Loucy (cell line): ENCODE measurements around the gene SAMD4A.
A peak's percentile ranks its signal among the peaks of the same experiment; 100 is the strongest.

ENCODE experiments used
- H2AFZ ChIP-seq: fragments of 200-600 bp; sonication (generic); 2 replicates; pipeline ENCODE4 v1.6.0; 2016; ENCODE audit warnings: antibody characterized with exemption, mild to moderate bottlenecking, low read length, moderate library complexity
- H3F3A ChIP-seq: fragments of 200-600 bp; 2 replicates; pipeline ENCODE4 v1.6.0; 2016; ENCODE audit warnings: antibody characterized with exemption, low read depth, mild to moderate bottlenecking
- H3K27me3 ChIP-seq: fragments of 200-600 bp; sonication (generic); 2 replicates; pipeline ENCODE4 v1.6.1; 2014; ENCODE audit warnings: low read length, mild to moderate bottlenecking; ENCODE audit not compliant: insufficient read depth, poor library complexity, severe bottlenecking
- H3K36me3 ChIP-seq: fragments of 200-600 bp; sonication (generic); 2 replicates; pipeline ENCODE4 v1.6.1; 2016; ENCODE audit warnings: low read length; ENCODE audit not compliant: insufficient read depth
- H3K4me1 ChIP-seq: fragments of 200-600 bp; sonication (generic); 2 replicates; pipeline ENCODE4 v1.5.1; 2014; ENCODE audit warnings: low read length, mild to moderate bottlenecking; ENCODE audit not compliant: insufficient read depth, poor library complexity, severe bottlenecking
- H3K4me2 ChIP-seq: fragments of 200-600 bp; sonication (generic); 2 replicates; pipeline ENCODE4 v1.6.0; 2014; ENCODE audit warnings: antibody characterized with exemption, low read length, low read depth, mild to moderate bottlenecking; ENCODE audit not compliant: poor library complexity, severe bottlenecking
- H3K4me3 ChIP-seq: fragments of 200-600 bp; sonication (generic); 2 replicates; pipeline ENCODE4 v1.5.1; 2014; ENCODE audit warnings: low read length, mild to moderate bottlenecking, mixed read lengths; ENCODE audit not compliant: poor library complexity, severe bottlenecking
- H3K79me2 ChIP-seq: fragments of 200-600 bp; sonication (generic); 2 replicates; pipeline ENCODE4 v1.6.1; 2014; ENCODE audit warnings: low read length; ENCODE audit not compliant: insufficient read depth
- H3K9ac ChIP-seq: fragments of 200-600 bp; sonication (generic); 2 replicates; pipeline ENCODE4 v1.6.0; 2014; ENCODE audit warnings: mild to moderate bottlenecking, low read depth, low read length, moderate library complexity; ENCODE audit not compliant: poor library complexity, severe bottlenecking
- H3K9me2 ChIP-seq: fragments of 200-600 bp; sonication (generic); replicated peaks from 2 replicates; pipeline ENCODE4 v1.6.1; 2016; ENCODE audit warnings: low read depth, low read length, mixed read lengths
- H3K9me3 ChIP-seq: fragments of 200-600 bp; sonication (generic); 2 replicates; pipeline ENCODE4 v1.6.1; 2014; ENCODE audit warnings: mild to moderate bottlenecking, antibody characterized with exemption, low read length, low read depth; ENCODE audit not compliant: insufficient read depth
- H4K20me1 ChIP-seq: fragments of 200-600 bp; sonication (generic); 2 replicates; pipeline ENCODE4 v1.6.0; 2014; ENCODE audit warnings: antibody characterized with exemption, low read length, mild to moderate bottlenecking; ENCODE audit not compliant: insufficient read depth, poor library complexity, severe bottlenecking
- CTCF ChIP-seq: fragments of 200-600 bp; sonication (generic); conservative IDR thresholded peaks from 2 replicates; pipeline ENCODE4 v1.5.1; 2014; ENCODE audit warnings: mild to moderate bottlenecking, antibody characterized with exemption, low read length
- EZH2phosphoT487 ChIP-seq: fragments of 200-600 bp; IDR thresholded peaks from 2 replicates; pipeline ENCODE4 v1.6.1; 2018; ENCODE audit warnings: antibody characterized with exemption, mild to moderate bottlenecking, moderate library complexity, borderline replicate concordance

The SAMD4A gene

GRCh38 chr14:54712465-54713200 lies 145.7 kb downstream of the SAMD4A start:
- Histone ChIP-seq H3K9me2 (no peaks in the 10 kb centered on the region), H3K4me1 (peaks cover 46% of the 10 kb centered on the region), H3F3A (no peaks in the 10 kb centered on the region), H2AFZ (peak overlapping the region; percentile 17; the same call in 1 of the 2 replicates), H4K20me1 (no peaks in the 10 kb centered on the region), H3K4me2 (peak overlapping the region; percentile 69), H3K36me3 (no peaks in the 10 kb centered on the region), H3K9me3 (no peaks in the 10 kb centered on the region), H3K4me3 (peak overlapping the region; percentile 36), H3K79me2 (no peaks in the 10 kb centered on the region), H3K9ac (peak overlapping the region; percentile 48), H3K27me3 (no peaks in the 10 kb centered on the region)
- TF ChIP-seq EZH2phosphoT487 (no peak), CTCF (no peak)

GRCh38 chr14:54713379-54713778 lies 146.5 kb downstream of the SAMD4A start:
- Histone ChIP-seq H3K36me3 (no peaks in the 10 kb centered on the region), H3K9me2 (no peaks in the 10 kb centered on the region), H3K27me3 (no peaks in the 10 kb centered on the region), H3K4me1 (peaks cover 38% of the 10 kb centered on the region), H3K4me3 (no peak overlapping the region), H3F3A (no peaks in the 10 kb centered on the region), H2AFZ (no peak overlapping the region), H3K79me2 (no peaks in the 10 kb centered on the region), H3K4me2 (no peak overlapping the region), H3K9me3 (no peaks in the 10 kb centered on the region), H4K20me1 (no peaks in the 10 kb centered on the region), H3K9ac (no peak overlapping the region)
- TF ChIP-seq EZH2phosphoT487 (no peak), CTCF (no peak)

- no peaks in the 10 kb centered on the region for H4K20me1 ChIP-seq
- H3K79me2 ChIP-seq: no peaks in the 10 kb centered on the region
- H3K4me2 ChIP-seq: no peak overlapping the region
- no peak overlapping the region for H3K9ac ChIP-seq
- H3K4me1 ChIP-seq: peaks cover 21% of the 10 kb centered on the region
- H3K4me3 ChIP-seq: no peak overlapping the region
- no peak overlapping the region for H2AFZ ChIP-seq
- H3F3A ChIP-seq: no peaks in the 10 kb centered on the region
- H3K27me3 ChIP-seq: no peaks in the 10 kb centered on the region
- no peaks in the 10 kb centered on the region for H3K9me3 ChIP-seq
- no peaks in the 10 kb centered on the region for H3K36me3 ChIP-seq
- TF ChIP-seq EZH2phosphoT487 (no peak), CTCF (no peak)
- no peaks in the 10 kb centered on the region for H3K9me2 ChIP-seq
Observed at GRCh38 chr14:54715239-54715638, 148.3 kb downstream of the SAMD4A start.
